Activated B cell treated with CpG ODN at 0.5 μM for 24 hours (primary cell): ENCODE data around the gene TRPM5. TPM values are rescaled to one million over a fixed set of nuclear protein-coding genes. Genes with fewer than 3 reads are reported as not detected.

ENCODE experiments used
- ATAC-seq: fragments of 200-7000 bp; cut with Tn5 transposase; one replicate; pipeline ENCODE4 v1.10.0; 2021; ENCODE audit warnings: low read depth, mild to moderate bottlenecking, moderate library complexity
- CTCF ChIA-PET: fragments of 350-600 bp; sonication (Branson Sonifier 250); formaldehyde crosslinking; loops from one replicate; lab custom pipeline; 2021; ENCODE audit warnings: antibody characterized with exemption; lab: Charles Lee
- POLR2A ChIA-PET: fragments of 350-600 bp; sonication (Branson Sonifier 250); formaldehyde crosslinking; loops from one replicate; lab custom pipeline; 2021; ENCODE audit warnings: antibody characterized with exemption; lab: Charles Lee
- DNase-seq: peaks from one replicate; pipeline ENCODE4 v3.0.0; 2022
- H3K27ac Mint-ChIP-seq: one replicate; pipeline ENCODE4 v1.8.0; 2020; ENCODE audit warnings: mixed read lengths
- H3K27me3 Mint-ChIP-seq: one replicate; pipeline ENCODE4 v1.8.0; 2021; ENCODE audit warnings: mixed read lengths
- H3K36me3 Mint-ChIP-seq: one replicate; pipeline ENCODE4 v1.8.0; 2021; ENCODE audit warnings: low read depth, mixed read lengths
- H3K4me1 Mint-ChIP-seq: one replicate; pipeline ENCODE4 v1.8.0; 2021; ENCODE audit warnings: mixed read lengths
- H3K4me3 Mint-ChIP-seq: one replicate; pipeline ENCODE4 v1.8.0; 2020; ENCODE audit warnings: mild to moderate bottlenecking, mixed read lengths
- H3K9me3 Mint-ChIP-seq: one replicate; pipeline ENCODE4 v1.8.0; 2020; ENCODE audit warnings: mixed read lengths
- intact Hi-C: fragments of 100-400 bp; cut with micrococcal nuclease; formaldehyde crosslinking; loops from one replicate; pipeline ENCODE4 v1.15.1; 2024
- total RNA-seq: library from RNA; stranded (reverse); gene quantifications from 2 replicates; pipeline ENCODE4 v1.2.3, GENCODE V29; 2022
- TF ChIP-seq, protein P1 (sequence below): fragments of 200-600 bp; IDR thresholded peaks from one replicate; pipeline ENCODE4 v1.8.0; 2022; ENCODE audit warnings: antibody characterized with exemption, mild to moderate bottlenecking

The TRPM5 gene
- total RNA-seq, 1 donor from 2014 or later: not detected

DNA sequence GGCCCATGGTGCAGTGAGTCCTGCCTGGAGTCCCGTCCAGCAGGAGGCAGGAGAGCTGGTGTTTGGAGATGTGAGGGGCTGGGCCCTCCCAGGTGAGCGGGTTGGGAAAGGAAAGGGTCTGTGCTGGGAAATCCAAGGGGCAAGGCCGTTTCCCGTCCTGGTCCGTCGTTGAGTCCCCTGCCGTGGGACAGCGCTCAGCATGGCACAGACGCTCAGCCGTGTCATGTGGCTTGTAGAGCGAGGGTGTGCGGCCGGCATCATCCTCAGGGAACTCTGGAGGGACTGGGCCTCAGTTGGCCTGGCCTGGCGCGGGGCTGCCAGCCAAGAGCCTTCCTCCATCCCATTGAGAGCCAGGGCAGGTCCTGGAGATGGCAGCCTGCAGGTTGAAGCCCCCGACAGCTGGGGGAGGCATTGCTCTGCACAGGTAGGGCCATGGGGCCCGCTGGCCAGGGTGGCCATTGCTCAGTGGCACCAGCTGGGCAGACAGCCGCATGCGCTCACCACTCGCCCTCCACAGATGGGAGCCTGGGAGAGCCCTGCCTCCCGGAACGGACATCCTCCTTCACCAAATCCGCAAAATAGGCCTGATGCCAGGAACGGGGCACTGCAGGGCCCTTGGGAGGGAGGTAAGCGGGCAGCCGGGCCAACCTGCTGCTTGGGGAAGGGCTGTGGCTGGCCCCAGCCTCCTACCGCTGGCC, 29.2 kb upstream of the TRPM5 start:
- Mint-ChIP-seq H3K9me3 (peaks cover 6% of the 10 kb centered on the region), H3K36me3 (peaks cover 19% of the 10 kb centered on the region), H3K27me3 (no peaks in the 10 kb centered on the region), H3K4me3 (no peak overlapping the region), H3K4me1 (peaks cover 4% of the 10 kb centered on the region), H3K27ac (no peak overlapping the region)
- intact Hi-C loops: no loop called here
- POLR2A ChIA-PET: no interaction called here
- DNase-seq (no peak), ATAC-seq (no peak)
- CTCF ChIA-PET: no interaction called here
- TF ChIP-seq, protein P1, sequence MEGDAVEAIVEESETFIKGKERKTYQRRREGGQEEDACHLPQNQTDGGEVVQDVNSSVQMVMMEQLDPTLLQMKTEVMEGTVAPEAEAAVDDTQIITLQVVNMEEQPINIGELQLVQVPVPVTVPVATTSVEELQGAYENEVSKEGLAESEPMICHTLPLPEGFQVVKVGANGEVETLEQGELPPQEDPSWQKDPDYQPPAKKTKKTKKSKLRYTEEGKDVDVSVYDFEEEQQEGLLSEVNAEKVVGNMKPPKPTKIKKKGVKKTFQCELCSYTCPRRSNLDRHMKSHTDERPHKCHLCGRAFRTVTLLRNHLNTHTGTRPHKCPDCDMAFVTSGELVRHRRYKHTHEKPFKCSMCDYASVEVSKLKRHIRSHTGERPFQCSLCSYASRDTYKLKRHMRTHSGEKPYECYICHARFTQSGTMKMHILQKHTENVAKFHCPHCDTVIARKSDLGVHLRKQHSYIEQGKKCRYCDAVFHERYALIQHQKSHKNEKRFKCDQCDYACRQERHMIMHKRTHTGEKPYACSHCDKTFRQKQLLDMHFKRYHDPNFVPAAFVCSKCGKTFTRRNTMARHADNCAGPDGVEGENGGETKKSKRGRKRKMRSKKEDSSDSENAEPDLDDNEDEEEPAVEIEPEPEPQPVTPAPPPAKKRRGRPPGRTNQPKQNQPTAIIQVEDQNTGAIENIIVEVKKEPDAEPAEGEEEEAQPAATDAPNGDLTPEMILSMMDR: no peak

DNA sequence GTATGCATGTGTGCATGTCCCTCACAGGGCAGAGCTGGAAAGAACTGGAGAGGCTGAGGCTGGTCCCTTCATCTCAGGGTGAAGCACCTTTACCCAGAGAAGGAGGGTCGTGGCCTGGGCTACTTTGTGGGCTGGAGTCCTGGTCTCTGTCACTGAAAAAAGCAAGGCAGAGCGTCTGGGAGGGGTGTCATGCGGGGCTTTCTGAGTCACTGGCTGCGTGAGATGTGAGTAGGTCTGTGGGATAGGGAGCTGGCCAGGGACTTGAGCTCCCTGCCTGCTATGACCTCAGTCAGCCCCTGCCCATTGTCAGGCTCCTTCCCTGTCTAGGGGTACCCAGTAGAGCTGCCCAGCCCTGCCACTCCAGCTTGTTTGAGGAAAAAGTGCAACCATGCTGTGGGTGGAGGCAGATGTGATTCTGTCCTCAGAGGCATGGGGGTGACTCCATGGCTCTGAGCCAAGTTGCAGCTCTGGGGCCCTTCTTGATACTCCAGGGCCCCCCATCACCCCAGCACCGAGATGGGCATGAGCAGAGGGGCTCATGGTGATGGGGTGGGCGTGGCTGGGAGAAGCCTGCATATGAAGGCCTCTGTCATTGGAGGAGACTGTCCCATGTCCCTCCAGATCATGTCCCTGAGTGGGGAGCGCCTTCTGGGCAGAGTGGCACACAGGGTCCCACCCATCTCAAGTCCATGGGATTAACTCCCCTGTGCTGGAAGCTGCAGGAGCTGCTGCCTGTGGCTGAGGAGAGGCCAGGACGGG, 28.3 kb upstream of the TRPM5 start:
- Mint-ChIP-seq H3K4me1 (peaks cover 8% of the 10 kb centered on the region), H3K4me3 (no peak overlapping the region), H3K27me3 (no peaks in the 10 kb centered on the region), H3K27ac (no peak overlapping the region), H3K9me3 (no peaks in the 10 kb centered on the region), H3K36me3 (peaks cover 10% of the 10 kb centered on the region)
- CTCF ChIA-PET: no interaction called here
- TF ChIP-seq, protein P1: no peak
- POLR2A ChIA-PET: no interaction called here
- ATAC-seq (no peak), DNase-seq (no peak)
- intact Hi-C loops: no loop called here

- ChIA-PET POLR2A (no interaction called here), CTCF (no interaction called here)
- TF ChIP-seq, protein P1: no peak
These were observed 27.4 kb upstream of the TRPM5 start for GRCh38 chr11:2471804-2472096.

GRCh38 chr11:2471048-2471803, 26.9 kb upstream of the TRPM5 start:
- CTCF ChIA-PET: no interaction called here
- intact Hi-C loops: no loop called here
- DNase-seq (no peak), ATAC-seq (no peak)
- Mint-ChIP-seq H3K27me3 (no peaks in the 10 kb centered on the region), H3K27ac (no peak overlapping the region), H3K9me3 (no peaks in the 10 kb centered on the region), H3K4me1 (peaks cover 22% of the 10 kb centered on the region), H3K36me3 (peaks cover 2% of the 10 kb centered on the region), H3K4me3 (no peak overlapping the region)
- POLR2A ChIA-PET: no interaction called here
- TF ChIP-seq, protein P1: no peak

More at GRCh38 chr11:2471804-2472096, 27.4 kb upstream of the TRPM5 start:
- Mint-ChIP-seq H3K4me3 (no peak overlapping the region), H3K4me1 (peaks cover 16% of the 10 kb centered on the region), H3K36me3 (peaks cover 3% of the 10 kb centered on the region), H3K27me3 (no peaks in the 10 kb centered on the region), H3K9me3 (no peaks in the 10 kb centered on the region), H3K27ac (no peak overlapping the region)
- no peak for ATAC-seq
- intact Hi-C loops: no loop called here
- DNase-seq: no peak

DNA sequence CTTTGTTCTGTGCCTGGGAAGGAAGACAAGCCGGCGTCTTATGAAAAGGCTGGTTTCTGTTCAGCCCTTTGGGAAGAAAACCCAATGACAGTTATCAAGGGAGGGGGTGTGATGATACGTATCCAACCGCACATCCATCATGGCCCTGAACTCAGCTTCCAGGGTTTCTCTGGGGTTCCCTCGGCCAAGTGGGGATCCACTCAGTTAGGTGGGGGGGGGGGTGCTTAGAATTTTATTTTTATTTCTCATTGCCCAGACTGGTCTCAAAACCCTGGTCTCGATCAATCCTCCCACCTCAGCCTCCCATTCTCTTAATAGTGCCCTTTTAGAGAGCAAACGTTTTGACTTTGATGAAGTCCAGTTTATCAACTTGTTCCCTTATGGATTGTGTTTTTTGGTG, 26.2 kb upstream of the TRPM5 start:
- H3K9me3 Mint-ChIP-seq: no peaks in the 10 kb centered on the region
- DNase-seq: no peak
- no peak overlapping the region for H3K4me3 Mint-ChIP-seq
- peaks cover 29% of the 10 kb centered on the region for H3K4me1 Mint-ChIP-seq
- no peak for ATAC-seq
- H3K27ac Mint-ChIP-seq: no peak overlapping the region
- POLR2A ChIA-PET: no interaction called here
- H3K36me3 Mint-ChIP-seq: peaks cover 2% of the 10 kb centered on the region
- intact Hi-C loops: no loop called here
- H3K27me3 Mint-ChIP-seq: no peaks in the 10 kb centered on the region
- CTCF ChIA-PET: no interaction called here
- TF ChIP-seq, protein P1: no peak
